Activated CD8-positive, alpha-beta memory T cell treated with anti-CD3 and anti-CD28 coated beads, Interleukin-2, amount 50 U/mL, for 4 hours (primary cell): ENCODE data around the gene SYNE2.
"Not testable (repeated sequence)": the region's sequence is repeated elsewhere in the genome, so short reads cannot be mapped to it uniquely, and the experiment has no call there.

Experiments used
- DNase-seq: peaks from one replicate; pipeline ENCODE4 v3.0.0-alpha.2; 2020

SYNE2 gene

DNA sequence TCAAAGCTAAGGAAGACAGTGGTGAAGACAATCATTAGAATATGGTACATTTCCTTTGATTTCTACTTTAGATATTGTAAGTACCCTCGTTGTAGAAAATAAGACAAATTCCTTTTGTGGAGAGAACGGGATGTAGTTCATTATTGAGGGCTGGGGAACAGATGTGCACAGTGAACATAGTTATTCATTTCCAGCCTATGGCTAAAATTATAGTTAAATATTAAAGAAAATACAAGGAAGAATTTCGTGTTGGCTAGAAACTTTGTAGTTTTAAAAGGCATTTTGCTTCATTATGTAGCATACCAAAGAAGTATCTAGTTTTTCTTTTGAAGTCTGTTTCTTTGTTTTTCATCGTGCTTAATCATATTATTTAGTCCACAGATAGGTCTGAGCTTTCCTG lies 239.5 kb downstream of the SYNE2 start:
- DNase-seq, result no peak

DNA sequence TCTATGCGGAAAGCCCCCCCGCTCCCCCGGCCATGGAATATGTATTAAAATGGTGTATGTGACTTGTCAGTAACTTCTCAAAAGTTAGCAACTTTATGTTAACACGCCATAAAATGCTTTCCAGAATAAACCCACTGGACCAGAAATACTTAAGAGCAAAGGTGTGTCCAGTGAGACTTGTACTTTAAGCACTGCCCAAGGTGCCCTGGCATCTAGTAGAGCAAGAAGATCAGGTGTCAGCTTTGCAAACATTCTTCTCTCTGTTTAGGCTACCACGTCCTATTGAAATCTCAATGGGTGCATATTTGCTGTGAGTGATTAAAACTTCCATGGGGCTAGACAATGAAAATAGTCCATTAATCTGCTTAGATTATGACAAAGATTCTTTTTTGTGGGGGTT lies 240.1 kb downstream of the SYNE2 start:
- DNase-seq, result no peak

DNA sequence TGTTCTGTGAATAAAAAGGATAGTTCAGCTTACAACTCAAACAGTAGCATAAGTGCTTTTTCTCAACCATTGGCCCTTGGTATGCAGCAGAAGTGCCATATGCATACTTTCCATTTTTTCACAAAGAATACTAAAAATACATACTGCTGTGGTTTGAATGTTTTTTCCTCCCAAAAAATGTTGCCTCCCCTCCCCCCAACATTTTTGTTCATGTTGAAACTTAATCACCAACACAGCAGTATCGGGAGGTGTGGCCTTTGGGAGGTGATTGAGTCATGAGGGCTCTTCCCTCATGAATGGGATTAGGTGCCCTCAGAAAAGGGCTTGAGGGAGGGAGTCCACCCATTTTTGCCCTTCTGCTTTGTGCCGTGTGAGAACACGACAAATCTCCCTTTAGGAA lies 242.8 kb downstream of the SYNE2 start:
- DNase-seq, result no peak

DNA sequence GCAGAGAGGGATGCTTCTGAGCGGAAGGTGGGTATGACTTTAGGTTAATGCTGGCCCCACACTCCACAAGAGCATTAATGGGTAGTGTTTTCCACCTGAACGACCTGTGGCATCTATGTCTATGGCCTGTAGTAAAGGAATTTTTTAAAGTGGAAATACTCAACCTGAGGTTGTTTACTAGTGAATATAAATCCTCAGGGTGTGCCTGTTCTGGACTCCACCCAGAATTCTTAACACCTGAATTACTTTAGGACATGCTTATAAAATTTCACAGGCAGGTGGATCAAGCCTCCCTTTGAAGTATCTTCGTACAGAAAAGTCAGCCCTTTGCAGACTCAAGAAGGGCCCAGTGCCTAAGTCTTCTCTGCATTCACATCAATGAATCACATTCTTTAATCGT lies 245.3 kb downstream of the SYNE2 start:
- no peak for DNase-seq

- DNase-seq, result no peak
Observed at GRCh38 chr14:64107438-64107837, 254.6 kb downstream of the SYNE2 start.

GRCh38 chr14:64109819-64110554 lies 257.2 kb downstream of the SYNE2 start:
- no peak for DNase-seq

DNA sequence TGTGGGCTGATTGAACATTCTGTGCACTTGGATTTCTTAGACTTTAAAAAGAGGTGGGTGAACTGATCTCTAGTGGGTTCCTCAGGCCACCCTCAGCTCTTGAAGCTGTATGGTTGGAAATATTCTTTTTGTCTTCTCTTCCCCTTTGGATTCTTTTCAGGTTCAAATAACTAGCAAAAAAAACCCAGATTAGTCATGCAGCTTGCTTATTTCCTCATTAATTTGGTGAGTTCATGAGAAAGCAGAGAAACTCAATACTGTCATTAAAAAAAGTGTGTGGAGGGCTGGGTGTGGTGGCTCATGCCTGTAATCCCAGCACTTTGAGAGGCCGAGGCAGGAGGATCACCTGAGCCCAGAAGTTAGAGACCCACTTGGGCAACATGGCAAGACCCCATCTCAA lies 258.0 kb downstream of the SYNE2 start:
- DNase-seq, result no peak

DNA sequence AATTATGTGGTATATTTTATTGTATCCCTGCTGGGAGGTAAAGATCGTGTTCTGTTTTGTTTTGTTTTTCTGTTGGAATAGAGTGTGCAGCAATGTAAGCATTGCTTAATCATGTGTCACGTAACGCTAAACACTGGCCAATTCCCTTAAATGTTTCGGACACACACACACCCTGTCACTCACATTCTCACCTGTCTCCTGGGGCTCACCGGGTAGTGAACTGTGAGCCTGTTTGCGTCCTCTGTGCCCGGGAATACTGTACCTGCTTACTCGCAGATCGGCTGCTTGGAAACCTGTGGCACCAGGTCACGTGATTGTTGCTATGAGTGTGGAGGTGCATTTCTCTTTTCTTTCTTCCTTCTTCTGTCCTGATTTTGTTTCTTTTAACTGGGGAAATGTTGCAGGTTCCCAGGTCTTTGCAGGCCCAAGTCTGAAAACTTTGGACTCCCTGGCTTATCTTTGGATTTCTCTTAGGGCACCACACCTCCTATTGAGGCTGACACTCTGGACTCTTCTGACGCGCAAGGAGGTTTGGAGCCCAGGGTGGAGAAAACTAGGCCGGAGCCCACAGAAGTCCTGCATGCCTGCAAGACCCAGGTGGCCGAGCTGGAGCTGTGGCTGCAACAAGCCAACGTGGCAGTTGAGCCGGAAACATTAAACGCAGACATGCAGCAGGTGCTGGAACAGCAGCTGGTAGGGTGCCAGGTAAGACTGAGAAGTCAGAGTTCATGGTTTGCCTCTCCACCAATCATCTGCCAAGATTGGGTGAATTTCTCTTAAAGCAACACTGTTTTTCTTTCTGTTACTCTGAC lies 260.3 kb downstream of the SYNE2 start:
- no peak for DNase-seq

- DNase-seq, result no peak
Observed at GRCh38 chr14:64114166-64114565, 261.4 kb downstream of the SYNE2 start.

DNA sequence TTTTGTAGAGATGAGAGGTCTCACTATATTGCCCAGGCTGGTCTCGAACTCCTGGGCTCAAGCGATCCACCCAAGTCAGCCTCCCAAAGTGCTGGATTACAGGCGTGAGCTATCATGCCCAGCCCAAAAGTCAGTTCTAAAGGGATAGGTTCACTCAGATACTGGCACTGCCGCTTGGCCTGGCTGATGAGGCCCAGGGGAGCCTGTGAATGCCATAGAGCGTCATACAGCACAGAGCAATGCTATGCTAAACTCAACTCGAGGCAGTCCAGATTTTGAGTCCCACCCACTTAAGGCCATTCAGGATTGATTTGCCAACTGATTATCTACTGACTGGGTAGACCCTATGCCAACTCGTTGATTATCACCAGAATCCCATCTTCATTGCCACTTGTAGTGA lies 262.0 kb downstream of the SYNE2 start:
- DNase-seq, result no peak

DNA sequence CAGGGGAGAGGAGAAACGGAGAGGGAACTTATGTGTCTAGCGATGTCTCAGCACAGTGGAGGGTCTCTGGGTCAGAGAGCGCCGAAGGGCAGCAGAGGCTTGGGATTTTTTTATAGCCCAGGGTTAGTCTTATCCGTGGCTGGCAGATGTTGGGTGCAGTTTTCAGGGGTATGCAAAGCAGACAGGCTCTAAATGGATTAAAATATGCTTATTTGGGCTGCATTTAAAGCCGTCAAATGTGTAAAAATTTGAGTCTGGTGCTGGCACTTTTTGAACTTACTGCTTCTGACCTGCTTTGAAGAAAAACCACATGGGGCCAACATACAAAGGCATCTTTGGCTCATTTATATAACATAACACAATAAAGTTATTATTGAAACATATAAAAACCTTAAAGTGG lies 262.6 kb downstream of the SYNE2 start:
- DNase-seq, result no peak

DNA sequence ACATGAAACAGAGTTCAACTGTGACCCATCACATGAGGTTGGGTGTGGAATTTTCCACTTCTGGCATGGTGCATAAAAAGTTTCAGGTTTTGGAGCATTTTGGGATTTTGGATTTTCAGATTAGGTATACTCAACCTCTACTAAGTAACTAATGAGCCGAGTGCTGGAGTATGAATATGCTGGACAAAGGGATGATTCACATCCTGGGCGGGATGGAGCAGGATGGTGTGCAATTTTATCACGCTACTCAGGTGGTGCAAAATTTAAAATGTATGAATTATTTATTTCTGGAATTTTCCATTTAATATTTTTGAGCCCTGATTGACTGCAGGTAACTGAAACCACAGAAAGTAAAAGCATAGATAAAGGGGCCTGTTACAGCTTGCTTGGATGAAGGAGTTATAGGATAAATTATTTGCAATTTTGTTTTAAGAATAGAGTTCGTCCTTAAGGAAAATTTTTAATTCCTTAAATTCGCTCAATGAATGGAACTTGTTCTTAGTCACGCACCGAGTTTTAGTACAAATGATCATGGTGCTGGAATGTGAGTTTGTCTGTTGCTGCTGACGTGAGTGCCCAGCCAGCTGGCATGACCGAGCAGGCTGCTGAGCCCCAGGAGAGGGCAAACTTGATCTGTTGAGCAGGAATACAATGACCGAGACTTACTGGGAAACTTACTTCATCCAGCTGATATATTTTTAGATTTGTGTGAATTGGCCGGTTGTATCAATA lies 265.0 kb downstream of the SYNE2 start:
- DNase-seq, result no peak

DNA sequence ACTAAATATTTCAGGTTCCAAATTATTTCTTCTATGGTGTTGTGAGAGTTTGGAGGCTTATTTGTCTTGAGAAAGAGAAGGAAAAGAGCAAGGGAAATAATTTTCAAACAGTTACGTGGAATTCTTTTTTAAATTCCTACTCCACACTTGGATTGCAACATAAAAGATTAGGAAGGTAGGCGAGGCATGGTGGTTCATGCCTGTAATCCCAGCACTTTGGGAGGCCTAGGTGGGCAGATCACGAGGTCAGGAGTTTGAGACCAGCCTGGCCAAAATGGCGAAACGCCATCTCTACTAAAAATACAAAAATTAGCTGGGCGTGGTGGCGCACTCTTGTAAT lies 265.6 kb downstream of the SYNE2 start:
- not testable (repeated sequence) for DNase-seq

DNA sequence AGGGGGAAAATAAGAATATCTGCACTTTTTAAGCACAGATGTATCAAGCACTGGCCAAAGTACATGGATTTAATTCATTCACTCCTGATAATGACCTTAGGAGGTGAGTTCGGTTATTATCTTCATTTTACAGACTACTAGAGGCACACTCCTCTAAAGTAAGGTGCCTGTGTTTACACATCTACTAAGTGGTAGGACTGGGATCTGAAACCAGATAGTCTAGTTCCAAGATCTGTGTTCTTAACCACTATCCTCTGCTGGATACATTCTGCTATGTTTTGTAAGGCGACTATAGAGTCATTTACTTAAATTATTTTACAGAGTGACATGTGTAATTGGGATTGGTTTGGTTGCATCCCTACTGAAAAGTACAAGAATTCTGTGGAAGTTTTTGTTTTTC lies 266.1 kb downstream of the SYNE2 start:
- DNase-seq, result no peak

DNA sequence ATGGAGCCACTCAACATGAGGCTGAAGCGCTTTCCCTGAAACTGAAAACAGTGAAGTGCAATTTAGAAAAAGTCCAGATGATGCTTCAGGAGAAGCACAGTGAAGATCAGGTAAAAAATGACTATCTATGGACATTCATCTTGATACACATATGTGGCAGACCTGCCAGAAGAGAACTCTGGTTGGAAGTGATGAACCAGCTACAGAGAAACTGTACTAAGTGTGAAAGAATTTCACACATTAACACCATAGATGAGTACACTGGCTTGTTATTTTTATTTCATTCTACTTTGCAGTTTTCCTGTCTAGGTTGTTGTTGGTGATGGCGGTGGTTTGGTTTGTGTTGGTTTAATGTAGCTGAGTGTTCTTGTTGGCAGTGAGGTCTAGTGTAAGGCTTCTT lies 266.7 kb downstream of the SYNE2 start:
- DNase-seq, result no peak

- no peak for DNase-seq
Observed at GRCh38 chr14:64119980-64120379, 267.2 kb downstream of the SYNE2 start.

GRCh38 chr14:64123241-64123822 lies 270.5 kb downstream of the SYNE2 start:
- no peak for DNase-seq

DNA sequence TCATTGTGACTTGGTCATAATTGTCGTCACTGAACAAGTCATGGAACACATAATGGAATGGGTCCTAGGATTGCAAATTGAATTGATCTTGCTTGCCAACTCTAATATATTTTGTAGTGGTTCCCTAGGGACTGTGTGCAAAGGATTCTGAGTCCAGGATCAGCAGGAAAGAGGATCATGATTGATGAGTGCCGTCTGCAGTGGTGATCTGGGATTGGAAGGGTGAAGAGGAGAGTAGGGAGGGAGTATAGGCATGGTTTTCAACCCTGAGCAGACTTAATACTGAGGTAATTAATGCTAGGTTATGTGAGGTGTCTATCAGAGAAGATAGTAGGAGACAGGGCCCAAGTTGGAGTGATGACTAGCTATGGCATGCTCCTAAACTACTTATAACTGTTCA lies 272.5 kb downstream of the SYNE2 start:
- no peak for DNase-seq

GRCh38 chr14:64126548-64126947 lies 273.7 kb downstream of the SYNE2 start:
- no peak for DNase-seq

- no peak for DNase-seq
Observed at GRCh38 chr14:64137657-64138290, 285.0 kb downstream of the SYNE2 start.

DNA sequence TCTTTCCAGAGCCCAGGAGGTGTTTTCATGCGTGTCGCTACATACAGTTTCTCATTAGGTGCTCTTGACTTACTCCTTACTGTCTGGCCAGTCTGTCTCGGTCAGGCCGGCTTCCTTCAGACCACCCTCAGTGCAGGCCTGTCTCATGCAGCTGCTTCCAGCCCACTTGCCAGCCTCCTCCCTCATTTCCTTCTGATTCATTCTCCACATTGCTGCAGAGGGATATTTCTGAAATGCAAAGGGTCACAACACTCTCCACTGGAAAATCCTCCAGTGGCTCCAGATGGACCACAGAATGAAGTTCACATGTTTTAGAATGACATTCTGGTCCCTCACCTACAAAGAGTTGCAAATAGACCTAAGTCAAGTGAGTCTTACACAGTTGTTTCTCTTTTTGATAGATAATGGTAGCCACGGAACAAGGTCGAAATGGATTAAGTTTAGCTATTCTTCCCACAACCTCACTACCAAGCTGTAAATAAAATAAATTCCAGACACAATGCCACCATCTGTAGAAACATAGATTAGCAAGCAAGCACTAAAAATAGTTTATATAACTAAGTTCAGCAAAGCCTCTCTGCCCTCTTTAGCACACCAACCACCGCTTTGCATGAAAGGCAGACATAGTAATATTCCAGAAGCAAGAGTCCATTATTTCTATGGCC lies 294.5 kb downstream of the SYNE2 start:
- no peak for DNase-seq

DNA sequence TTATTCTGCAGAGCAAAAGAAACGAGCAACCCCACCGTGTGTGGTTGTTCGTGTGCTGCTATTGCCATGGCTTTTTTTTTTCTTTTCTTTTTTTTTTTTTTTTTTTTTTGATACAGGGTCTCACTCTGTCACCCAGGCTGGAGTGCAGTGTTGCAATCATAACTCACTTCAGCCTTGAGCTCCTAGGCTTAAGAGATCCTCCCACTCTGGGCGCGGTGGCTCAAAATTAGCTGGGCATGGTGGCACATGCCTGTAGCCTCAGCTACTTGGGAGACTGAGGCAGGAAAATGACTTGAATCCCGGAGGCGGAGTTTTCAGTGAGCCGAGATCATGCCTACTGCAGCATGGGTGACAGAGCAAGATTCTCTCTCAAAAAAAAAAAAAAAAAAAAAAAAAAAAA lies 297.1 kb downstream of the SYNE2 start:
- DNase-seq, result no peak

DNA sequence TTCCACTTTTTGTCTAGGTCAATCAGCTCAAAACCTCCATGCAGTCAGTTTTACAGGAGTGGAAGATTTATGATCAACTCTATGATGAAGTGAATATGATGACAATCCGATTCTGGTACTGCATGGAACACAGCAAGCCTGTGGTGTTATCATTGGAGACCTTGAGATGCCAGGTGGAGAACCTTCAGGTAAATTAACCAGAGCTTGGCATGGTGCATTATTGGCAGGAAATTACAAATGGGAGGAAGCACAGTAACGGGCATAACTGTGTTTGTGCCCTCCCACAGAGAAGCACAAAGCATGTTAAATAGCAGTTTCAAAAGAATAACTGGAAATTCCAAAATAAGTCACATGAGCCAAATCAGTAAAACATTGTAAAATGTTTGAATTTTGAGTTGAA lies 305.8 kb downstream of the SYNE2 start:
- DNase-seq, result no peak
